Activated T-helper 1 cell treated with anti-CD3 and anti-CD28 coated beads, Interleukin-12 subunit alpha, Interleukin-12 subunit beta, Interleukin-2, Interleukin-4 antibody, amounts not matched to agents 30 ng/mL and 10 ng/mL and 1 ng/mL, durations not matched to agents 14 hours and 24 hours and 36 hours (primary cell): Measurements from ENCODE around the gene ECPAS. TPM values are rescaled to one million over a fixed set of nuclear protein-coding genes. Genes with fewer than 3 reads are reported as not detected.
"Not testable (repeated sequence)": the region's sequence is repeated elsewhere in the genome, so short reads cannot be mapped to it uniquely, and the experiment has no call there.

Source experiments
- DNase-seq: peaks from one replicate; pipeline ENCODE4 v3.0.0; 2021; ENCODE audit warnings: low spot score
- H3K27ac Mint-ChIP-seq: one replicate; pipeline ENCODE4 v1.8.0; 2021; ENCODE audit warnings: mild to moderate bottlenecking, mixed read lengths
- H3K27me3 Mint-ChIP-seq: one replicate; pipeline ENCODE4 v1.8.0; 2022; ENCODE audit warnings: mild to moderate bottlenecking, moderate library complexity, mixed read lengths; ENCODE audit not compliant: insufficient read depth
- H3K36me3 Mint-ChIP-seq: one replicate; pipeline ENCODE4 v1.8.0; 2021; ENCODE audit warnings: low read depth, mixed read lengths
- H3K4me1 Mint-ChIP-seq: one replicate; pipeline ENCODE4 v1.8.0; 2021; ENCODE audit warnings: low read depth, mixed read lengths
- H3K4me3 Mint-ChIP-seq: one replicate; pipeline ENCODE4 v1.8.0; 2021; ENCODE audit warnings: mild to moderate bottlenecking, moderate library complexity, mixed read lengths
- H3K9me3 Mint-ChIP-seq: one replicate; pipeline ENCODE4 v1.8.0; 2021; ENCODE audit warnings: mixed read lengths
- intact Hi-C: fragments of 100-400 bp; cut with micrococcal nuclease; formaldehyde crosslinking; loops from one replicate; pipeline ENCODE4 v1.15.1; 2024
- total RNA-seq: library from RNA; stranded (reverse); gene quantifications from 2 replicates; pipeline ENCODE4 v1.2.3, GENCODE V29; 2022

The ECPAS gene
- total RNA-seq, 1 donor from 2014 or later: 98.9 TPM

GRCh38 chr9:111356481-111357244 lies 127.5 kb downstream of the ECPAS start:
- Mint-ChIP-seq H3K4me3 (no peak overlapping the region), H3K4me1 (peaks cover 7% of the 10 kb centered on the region), H3K27me3 (peaks cover 4% of the 10 kb centered on the region), H3K36me3 (peaks cover 14% of the 10 kb centered on the region), H3K9me3 (no peaks in the 10 kb centered on the region), H3K27ac (no peak overlapping the region)
- DNase-seq: no peak
- intact Hi-C loops: no loop called here

- Mint-ChIP-seq H3K4me1 (peaks cover 7% of the 10 kb centered on the region), H3K27ac (no peak overlapping the region), H3K4me3 (no peak overlapping the region), H3K36me3 (peaks cover 5% of the 10 kb centered on the region), H3K9me3 (no peaks in the 10 kb centered on the region), H3K27me3 (peaks cover 8% of the 10 kb centered on the region)
- DNase-seq: no peak
- intact Hi-C loops: no loop called here
These were observed 131.6 kb downstream of the ECPAS start for GRCh38 chr9:111352545-111352944.

GRCh38 chr9:111350556-111350955 lies 133.6 kb downstream of the ECPAS start:
- Mint-ChIP-seq H3K27ac (no peak overlapping the region), H3K36me3 (no peaks in the 10 kb centered on the region), H3K4me3 (no peak overlapping the region), H3K27me3 (peaks cover 11% of the 10 kb centered on the region), H3K4me1 (peaks cover 7% of the 10 kb centered on the region), H3K9me3 (no peaks in the 10 kb centered on the region)
- no peak for DNase-seq
- intact Hi-C loops: no loop called here

GRCh38 chr9:111349766-111350165 lies 134.4 kb downstream of the ECPAS start:
- peaks cover 11% of the 10 kb centered on the region for H3K27me3 Mint-ChIP-seq
- H3K27ac Mint-ChIP-seq: no peak overlapping the region
- H3K9me3 Mint-ChIP-seq: no peaks in the 10 kb centered on the region
- peaks cover 7% of the 10 kb centered on the region for H3K4me1 Mint-ChIP-seq
- H3K36me3 Mint-ChIP-seq: no peaks in the 10 kb centered on the region
- intact Hi-C loops: no loop called here
- no peak overlapping the region for H3K4me3 Mint-ChIP-seq
- no peak for DNase-seq

GRCh38 chr9:111348821-111349271 lies 135.3 kb downstream of the ECPAS start:
- Mint-ChIP-seq H3K4me3 (no peak overlapping the region), H3K27me3 (peaks cover 11% of the 10 kb centered on the region), H3K27ac (no peak overlapping the region), H3K4me1 (peaks cover 6% of the 10 kb centered on the region), H3K9me3 (no peaks in the 10 kb centered on the region), H3K36me3 (no peaks in the 10 kb centered on the region)
- DNase-seq: no peak
- intact Hi-C loops: no loop called here

GRCh38 chr9:111334318-111334863 lies 149.8 kb downstream of the ECPAS start:
- H3K27ac Mint-ChIP-seq, H3K36me3 Mint-ChIP-seq, H3K4me1 Mint-ChIP-seq, H3K9me3 Mint-ChIP-seq, DNase-seq, intact Hi-C loops, H3K27me3 Mint-ChIP-seq, H3K4me3 Mint-ChIP-seq: not testable (repeated sequence)

- no peaks in the 10 kb centered on the region for H3K36me3 Mint-ChIP-seq
- H3K4me3 Mint-ChIP-seq: no peak within 1 kb of the TSS
- no peaks in the 10 kb centered on the region for H3K9me3 Mint-ChIP-seq
- no peaks in the 10 kb centered on the region for H3K4me1 Mint-ChIP-seq
- peaks cover 4% of the 10 kb centered on the region for H3K27me3 Mint-ChIP-seq
- intact Hi-C loops: no loop called here
- no peak for DNase-seq
- H3K27ac Mint-ChIP-seq: no peak within 1 kb of the TSS
These were observed 154.1 kb downstream of the ECPAS start, which contains the start of gene OR2K2 for GRCh38 chr9:111330124-111330523. Gene OR2K2 (minus strand): TSS chr9:111330224. CDS start chr9:111328433, 1,791 bp downstream.

- no peaks in the 10 kb centered on the region for H3K4me1 Mint-ChIP-seq
- no peaks in the 10 kb centered on the region for H3K27me3 Mint-ChIP-seq
- intact Hi-C loops: no loop called here
- H3K9me3 Mint-ChIP-seq: no peaks in the 10 kb centered on the region
- H3K27ac Mint-ChIP-seq: no peak overlapping the region
- H3K4me3 Mint-ChIP-seq: no peak overlapping the region
- DNase-seq: no peak
- no peaks in the 10 kb centered on the region for H3K36me3 Mint-ChIP-seq
These were observed 163.6 kb downstream of the ECPAS start for GRCh38 chr9:111320631-111321030.

- Mint-ChIP-seq H3K27ac (no peak overlapping the region), H3K36me3 (no peaks in the 10 kb centered on the region), H3K27me3 (no peaks in the 10 kb centered on the region), H3K9me3 (no peaks in the 10 kb centered on the region), H3K4me1 (no peaks in the 10 kb centered on the region), H3K4me3 (no peak overlapping the region)
- DNase-seq: no peak
- intact Hi-C loops: no loop called here
These were observed 167.4 kb downstream of the ECPAS start for GRCh38 chr9:111316796-111317195.

Other genes starting within 250 kb of the ECPAS start
- gene OR2K2, start 154.2 kb downstream of the ECPAS start, total RNA-seq: not detected in 2 replicates
- gene ZNF483, start 40.8 kb upstream of the ECPAS start, total RNA-seq: 2.4 and 3.5 TPM in 2 replicates
- gene PTGR1, start 115.3 kb upstream of the ECPAS start, total RNA-seq: 1.3 and 1.8 TPM in 2 replicates
- gene DNAJC25, start 147.0 kb upstream of the ECPAS start, total RNA-seq: 5.8 and 6.1 TPM in 2 replicates
- gene GNG10, start 177.2 kb upstream of the ECPAS start, total RNA-seq: 30.7 and 35.4 TPM in 2 replicates